GM21367 (cell line): Measurements from ENCODE around the gene ABR.
"Not testable (repeated sequence)": the region's sequence is repeated elsewhere in the genome, so short reads cannot be mapped to it uniquely, and the experiment has no call there.

Experiments used
- ATAC-seq: cut with Tn5 transposase; IDR thresholded peaks from one replicate; pipeline ENCODE4 v1.9.1; 2021; ENCODE audit not compliant: unreplicated experiment

ABR gene

DNA sequence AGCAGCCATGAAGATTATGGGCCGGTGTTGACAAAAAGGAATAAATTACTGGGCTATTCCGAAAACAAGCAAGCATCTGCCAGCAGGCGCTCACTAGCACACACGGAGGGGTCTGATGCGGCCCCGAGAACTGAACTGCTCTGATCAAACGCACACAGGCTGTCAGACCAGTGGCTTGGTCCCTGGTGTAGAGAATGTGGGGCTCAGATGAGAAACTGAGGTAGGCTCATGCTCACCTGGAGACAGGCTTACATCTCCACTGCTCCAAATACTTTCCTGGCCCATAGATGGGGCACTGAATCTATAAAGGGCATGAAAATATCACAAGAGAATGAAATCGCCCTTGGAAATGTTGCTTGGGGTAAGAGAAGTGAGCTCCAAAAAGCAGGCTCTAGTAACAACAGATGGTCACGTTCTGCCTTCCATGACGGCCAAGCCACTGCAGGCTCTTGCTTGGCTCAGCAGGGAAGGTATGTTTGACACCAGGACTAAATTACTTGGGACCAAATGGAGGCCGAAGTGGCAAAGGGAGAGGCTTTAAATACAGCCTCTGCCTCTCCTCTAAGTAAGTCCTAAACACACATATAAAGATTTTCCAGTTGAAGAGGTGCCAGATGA, 5.4 kb downstream of the ABR start:
- ATAC-seq: no peak

DNA sequence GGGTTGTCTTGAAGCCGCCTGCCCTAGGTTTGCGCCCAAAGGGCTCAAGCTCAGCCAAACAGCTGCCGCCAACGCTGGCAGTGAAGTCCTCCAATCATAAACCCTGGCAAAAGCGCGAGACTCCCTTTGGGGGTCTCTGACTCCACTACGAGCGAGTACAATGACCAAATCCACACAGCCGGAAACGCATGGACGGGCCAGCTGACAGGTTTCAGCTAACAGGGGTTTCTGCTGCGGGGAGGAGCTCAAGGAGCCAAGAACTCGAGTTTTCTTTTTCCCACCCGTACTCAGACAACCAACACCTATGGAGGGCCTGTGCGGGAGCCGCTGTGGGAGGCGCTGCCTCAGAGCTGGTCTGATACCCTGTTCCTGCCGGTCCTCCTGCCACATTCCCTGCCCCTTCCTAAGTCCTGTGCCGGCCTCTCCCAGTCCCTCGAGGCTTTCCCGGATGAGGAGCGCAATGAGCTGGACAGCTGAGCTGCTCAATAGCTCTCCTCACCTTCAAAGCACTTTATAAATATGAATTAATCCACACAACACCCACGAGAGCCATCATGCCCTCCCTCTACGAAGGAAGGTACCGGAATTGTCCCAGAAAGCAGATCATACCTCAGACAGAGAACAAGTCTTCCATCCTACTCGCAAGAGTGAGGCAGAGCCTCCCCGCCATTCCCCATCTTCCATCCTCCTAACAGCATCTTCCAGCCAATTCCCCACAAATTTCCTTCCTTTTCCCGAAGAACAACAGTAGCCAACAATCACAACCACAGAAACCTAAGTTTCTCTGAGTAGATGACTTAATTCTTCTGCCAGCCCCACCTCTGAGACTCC, 6.1 kb downstream of the ABR start:
- ATAC-seq: no peak

DNA sequence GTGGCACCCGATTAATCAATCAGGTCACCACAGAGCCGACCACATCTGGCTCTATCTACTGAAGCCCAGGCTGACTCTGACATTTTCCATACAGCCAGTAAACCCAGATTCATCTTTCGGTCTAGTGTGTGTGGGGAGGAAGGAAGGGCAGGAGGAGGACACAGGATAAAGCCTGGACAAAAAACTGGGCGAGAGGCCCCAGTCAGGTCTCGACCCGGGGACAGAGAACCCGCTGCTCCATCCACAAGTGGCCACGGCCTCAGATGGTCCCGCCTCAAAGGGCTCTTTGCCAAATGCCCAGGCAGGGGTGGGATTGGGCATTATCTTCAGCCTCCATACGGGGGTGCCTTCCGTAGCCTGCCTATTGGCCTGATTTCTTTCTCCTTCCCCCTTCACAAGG, 7.8 kb downstream of the ABR start:
- no peak for ATAC-seq

DNA sequence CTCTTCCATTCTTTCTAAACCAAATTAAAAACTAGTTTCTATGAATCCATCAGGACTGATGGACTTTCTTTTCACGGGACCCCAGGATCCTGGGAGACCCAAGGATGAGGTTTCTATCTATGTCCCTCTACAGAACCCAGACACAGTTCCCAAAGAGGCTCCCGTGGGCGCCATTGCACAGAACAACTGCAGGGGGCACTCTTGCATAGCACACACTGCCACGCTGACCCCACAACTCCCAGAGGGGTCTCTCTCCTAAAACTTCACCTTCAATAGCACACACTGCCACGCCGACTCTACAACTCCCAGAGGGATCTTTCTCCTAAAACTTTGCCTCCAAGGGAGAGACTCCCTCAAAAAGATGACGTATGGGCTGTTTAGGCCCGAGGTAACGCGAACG, 9.0 kb downstream of the ABR start:
- ATAC-seq: no peak

DNA sequence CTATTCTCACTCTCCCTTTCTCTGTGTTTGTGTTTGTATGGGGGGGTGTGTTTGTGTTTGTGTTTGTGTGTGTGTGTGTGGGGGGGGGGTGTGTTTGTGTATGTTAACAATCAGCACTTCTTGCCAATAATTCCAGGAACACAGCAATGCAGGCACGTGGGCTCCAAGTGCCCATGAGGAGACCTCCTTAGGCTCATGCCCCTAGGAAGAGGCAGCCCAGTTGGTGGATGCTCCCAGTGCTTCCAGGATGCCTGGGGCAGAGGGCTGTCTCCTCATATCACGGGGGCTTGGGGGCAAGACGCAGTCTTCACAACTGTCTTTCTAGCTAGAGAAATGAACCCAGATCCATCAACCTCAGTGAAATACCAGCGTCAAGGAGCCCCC, 9.9 kb downstream of the ABR start:
- ATAC-seq: no peak

DNA sequence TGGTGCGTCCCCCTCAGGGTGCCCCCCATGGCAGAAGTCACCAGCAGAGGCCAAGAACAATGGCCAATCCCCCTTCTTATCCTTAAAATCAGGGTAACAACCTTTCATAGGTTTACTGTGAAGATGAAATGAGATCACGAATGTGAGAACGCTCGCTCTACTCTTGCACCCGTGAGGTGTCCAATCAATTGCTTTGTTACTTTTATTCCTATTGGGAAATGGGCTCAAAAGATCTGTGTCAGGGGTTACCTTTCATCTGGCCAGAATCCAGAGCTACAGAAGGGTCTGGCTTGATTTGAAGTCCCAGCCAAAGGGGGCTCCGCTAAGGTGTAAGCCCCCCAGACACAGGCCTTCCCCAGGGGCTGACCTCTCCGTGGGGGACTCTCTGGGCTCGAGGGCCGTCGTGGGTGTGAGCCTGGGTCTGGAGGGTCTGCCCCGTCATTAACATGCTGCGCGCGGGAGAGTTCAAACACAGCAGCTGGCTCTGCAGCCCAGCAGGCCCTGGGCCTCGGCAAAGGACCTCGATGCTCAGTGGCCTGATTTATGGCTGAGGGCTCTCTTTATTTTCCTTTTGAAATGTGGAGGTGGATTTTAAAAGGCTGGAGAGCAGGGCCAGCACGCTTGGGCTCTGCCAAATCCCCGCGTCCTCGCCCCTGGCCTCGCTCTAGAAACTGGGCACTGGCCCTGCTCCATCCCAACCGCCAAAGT, 10.4 kb downstream of the ABR start:
- no peak for ATAC-seq

DNA sequence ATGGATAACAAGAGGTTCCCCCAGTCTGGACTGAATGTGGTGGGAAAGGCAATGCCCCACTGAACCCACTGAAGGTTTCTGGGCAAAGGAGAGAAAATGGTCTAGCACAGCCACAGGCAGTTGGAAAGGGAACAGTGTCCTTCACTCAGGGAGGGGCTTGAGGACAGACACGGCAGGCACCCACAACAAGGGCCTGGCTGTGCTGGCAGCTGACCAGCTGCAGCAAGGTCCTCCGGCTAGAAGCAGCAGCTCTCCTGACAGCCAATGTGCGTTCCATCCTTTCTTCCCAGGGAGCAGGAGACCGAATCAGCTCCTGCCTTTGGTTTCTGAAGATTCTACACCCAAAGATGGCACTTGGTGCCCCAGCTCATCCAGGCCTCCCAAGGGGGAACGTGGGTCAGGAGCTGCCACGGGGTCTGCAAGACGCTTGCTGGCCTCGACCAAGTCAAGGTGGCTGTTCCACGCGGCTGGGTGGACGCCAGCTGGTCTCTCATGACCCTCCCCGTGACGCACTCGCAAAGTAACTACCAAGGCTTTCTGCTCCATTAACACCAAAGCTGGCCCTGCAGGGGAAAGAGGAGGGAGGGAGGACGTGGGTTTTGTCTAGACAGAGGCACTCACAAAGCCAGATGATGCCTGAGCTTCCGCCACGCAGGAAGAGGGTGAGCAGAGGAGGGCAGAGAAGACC, 11.1 kb downstream of the ABR start:
- ATAC-seq: no peak

DNA sequence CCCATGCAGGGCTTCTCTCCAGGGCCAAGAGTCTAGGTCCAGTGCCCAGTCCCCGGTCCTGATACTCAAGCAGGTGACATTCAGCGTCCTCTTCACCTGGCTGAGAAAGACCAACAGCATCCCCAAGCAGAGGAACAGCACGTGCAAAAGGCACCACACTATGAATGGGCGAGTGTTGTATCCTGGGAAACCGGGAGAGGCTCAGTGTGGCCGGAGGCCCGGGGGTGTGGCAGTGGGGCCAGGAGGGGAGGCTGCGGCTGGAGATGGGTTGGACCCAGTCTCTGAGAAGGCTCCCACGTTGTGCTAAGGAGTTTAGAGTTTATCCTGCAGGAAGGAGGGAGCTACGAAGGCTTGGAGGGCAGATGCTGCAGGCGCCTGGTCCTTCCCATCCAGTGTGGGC, 13.5 kb downstream of the ABR start:
- ATAC-seq: no peak

DNA sequence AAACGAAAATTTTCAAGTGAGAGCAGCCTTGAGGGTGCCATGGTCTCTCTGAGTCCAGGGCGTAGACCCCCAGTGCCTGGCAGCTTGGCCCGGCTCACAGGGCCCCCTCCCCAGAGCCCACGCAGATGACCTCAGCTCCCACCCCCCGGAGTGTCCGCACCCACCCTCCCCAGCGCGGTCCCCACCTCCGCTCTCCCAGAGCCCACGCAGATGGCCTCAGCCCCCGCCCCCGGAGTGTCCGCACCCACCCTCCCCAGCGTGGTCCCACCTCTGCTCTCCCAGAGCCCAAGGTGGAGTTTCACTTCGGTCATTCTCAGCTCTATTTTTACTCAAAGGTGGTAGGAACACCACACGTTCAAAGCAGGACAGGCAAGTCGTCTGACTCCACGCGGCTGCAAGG, 13.9 kb downstream of the ABR start:
- no peak for ATAC-seq

DNA sequence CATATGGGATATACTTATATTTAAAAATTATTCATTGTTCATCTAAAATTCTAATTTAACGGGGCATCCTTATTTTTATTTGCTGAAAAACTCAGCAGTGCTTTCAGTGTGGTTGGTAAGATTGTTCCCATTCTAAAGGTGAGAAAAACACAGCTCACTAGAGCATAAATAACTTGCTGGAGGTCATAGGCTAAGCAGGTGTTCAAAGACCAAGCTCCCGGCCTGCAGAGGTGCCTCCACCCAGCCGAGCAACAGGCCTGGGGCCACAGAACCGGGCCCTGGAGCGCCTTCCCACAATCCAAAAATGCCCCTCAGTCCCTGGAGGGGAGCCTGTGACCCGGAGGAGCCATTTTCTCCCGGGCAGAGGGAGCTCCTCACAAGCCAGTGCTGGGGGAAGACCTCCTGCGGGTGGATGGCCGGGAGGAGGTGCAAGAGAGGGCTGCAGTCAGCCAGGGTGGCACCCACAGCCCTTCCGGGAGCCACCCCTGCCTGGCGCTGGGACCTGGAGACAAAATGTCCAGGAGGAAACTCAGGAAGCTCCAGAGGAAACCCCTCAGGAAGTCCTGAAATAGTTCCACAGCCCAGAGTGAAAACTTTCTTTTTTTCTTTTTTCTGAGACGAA, 14.7 kb downstream of the ABR start:
- ATAC-seq: no peak

DNA sequence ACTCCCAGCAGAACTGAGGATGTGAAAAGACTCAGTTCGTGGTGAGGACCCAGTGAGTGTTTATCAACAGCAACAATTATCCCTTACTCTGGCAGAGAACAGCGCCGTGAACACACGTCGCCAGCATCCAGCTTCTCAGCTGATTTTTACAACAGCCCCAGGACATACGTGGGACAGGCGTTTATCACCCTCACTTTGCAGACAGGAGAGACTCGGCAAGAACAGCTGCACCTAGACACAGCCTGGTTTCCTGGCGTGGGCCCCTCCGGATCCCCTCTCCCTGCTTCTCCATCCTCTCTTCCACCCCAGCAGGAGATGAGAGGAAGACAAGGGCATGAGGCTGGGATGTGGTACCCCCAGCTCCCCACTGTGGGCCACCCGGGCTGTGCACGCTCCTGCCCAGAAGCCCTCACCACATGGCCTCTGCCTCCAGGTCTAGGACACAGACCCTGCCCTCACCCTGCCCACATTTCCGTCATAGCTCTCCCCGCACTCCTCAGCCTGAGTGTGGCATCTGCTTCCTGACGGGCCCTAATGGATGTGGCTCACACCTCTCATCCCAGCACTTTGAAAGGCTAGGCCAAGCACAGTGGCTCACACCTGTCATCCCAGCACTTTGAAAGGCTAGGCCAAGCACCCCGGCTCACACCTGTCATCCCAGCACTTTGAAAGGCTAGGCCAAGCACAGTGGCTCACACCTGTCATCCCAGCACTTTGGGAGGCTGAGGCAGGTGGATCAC, 17.5 kb downstream of the ABR start:
- no peak for ATAC-seq

DNA sequence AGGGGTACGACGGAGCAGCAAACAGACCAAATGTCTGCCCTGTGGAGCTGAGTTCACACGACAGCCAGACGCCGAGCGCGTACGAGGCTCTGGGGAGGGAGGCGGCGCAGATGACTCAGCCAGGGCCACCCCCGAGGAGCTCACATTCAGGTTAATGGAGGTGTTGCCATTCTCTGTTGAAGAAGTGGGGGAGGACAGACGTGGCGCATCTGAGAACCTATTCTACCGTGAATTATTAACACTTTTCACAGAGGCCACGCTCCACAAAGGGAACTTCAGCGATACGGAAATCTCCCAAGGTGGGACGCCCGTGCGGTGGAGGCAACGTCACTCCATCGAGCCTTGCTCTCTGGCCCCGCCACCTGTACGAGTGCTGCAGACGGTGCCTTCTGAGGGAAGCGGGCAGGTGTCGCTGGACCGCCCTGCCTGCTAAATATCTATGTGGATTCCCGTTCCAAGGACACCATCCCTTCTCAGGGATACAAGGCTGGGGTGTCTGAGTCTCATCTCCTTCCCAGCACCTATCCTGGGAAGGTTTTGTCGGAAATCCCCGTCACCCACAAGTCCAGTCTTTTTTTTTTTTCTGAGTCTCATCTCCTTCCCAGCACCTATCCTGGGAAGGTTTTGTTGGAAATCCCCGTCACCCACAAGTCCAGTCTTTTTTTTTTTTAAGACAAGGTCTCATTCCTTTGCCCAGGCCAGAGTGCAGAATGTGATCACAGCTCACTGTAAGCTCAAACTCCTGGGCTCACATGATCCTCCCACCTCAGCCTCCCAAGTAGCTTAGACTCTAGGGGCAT, 19.0 kb downstream of the ABR start:
- no peak for ATAC-seq

DNA sequence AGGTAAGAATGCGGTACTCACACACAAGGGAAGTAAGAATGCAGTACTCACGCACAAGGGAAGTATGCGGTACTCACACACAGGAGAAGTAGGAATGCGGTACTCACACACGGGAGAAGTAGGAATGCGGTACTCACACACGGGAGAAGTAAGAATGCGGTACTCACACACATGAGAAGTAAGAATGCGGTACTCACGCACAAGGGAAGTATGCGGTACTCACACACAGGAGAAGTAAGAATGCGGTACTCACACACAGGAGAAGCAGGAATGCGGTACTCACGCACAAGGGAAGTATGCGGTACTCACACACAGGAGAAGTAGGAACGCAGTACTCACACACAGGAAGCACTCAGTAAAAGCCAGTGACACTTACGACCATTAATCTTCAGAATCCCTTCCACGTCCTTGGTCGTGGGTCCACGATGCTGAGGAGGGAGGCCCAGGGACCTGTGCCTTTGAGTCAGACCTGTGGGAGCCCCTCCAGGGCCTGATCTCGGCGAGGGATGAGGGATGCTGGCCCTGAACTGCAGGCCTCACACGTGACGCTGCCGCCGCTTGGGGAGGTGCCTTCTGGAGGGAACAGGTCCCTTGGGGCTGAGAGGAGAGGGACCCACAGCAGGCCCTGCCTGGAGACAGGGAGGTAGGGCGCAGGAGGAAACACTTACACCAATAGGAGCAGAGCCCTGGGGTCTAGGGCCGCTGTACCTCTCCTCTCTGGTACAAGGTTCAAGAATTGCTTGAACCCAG, 20.2 kb downstream of the ABR start:
- ATAC-seq: no peak

DNA sequence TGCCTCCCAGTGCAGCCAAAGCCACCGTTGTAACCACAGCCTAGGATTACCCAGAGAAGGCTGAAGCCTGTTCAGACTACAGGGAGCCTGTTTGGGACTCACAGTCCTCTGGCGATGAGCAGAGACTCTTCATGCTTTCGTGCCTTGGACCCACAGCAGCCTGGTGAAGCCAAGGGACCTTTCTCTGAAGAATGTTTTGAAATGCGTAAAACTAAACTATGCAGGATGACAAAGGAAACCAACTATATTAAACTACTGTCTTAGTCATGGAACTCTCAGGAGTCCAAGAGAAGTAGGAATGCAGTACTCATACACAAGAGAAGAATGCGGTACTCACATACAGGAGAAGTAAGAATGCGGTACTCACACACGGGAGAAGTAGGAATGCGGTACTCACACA, 20.9 kb downstream of the ABR start:
- no peak for ATAC-seq

DNA sequence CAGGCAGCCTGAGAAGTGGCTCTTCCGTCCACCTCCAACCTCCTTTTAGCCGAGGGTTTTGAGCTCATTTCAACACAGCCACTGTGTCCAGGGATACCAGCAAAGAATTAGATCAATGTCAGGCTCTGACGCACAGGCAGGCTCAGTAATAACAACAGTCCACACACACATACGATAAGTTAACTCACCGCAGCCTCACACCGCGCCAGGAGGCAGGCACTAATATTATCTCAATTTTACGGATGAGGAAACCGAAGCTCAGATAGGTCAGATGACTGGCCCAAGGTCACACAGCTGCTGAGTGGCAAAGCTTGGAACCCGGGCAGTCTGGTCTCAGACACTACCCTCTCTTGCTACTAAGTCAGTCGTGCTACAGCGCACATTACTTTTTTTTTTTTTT, 22.9 kb downstream of the ABR start:
- ATAC-seq: no peak

DNA sequence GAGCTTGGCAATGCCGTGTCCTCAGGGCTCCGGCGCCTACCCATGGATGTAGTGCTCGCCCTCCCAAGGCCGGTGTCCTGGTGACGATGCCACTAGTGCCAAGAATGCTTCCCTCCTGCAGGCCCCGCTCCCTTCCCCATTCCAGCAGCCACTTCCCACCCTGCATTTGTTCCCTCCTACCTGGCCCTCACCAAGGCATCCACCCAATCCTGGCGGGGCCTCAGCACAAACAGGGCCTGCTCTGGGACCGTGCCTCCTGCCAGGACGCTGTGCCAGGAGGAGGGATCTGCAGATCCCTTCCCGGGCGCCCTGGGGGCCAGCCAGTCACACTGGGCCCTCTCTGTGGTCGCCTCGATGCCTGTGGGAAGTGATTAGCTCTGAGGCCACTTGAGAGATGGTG, 25.1 kb downstream of the ABR start:
- no peak for ATAC-seq

DNA sequence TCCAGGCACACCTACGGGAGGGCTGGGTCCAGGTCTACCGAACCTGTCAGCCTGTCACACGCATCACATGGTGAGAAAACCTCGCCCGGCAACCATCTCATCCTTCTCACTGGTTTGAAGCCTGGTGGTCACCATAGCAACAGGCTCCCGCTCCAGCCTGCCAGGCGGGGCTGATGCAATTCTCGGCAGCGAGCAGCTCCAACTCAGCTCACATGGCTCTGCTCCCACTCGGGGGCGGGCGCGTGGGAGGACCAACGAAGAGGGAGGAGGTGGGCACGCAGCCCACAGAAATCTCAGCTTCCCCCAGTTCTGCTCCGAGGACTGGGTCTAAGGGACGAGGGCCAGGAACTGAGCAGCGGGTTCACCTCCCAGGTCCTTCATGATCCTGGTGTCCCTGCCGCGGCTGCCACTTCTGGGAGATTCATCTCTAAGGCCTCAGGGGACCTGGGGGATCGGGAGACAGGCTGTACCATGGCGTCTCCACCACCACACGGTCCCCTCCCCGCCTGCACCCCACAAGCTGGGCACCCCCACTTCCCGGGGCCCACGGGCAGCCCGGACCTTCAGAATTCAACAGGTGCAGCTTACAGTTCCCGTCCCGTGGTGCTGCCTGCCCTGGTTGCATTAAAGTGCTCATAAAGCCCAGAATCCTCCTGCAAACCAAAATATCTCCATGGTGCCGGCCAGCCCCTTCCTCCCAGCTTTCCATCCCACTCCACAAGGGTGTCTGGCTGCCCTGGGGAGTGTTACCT, 25.8 kb downstream of the ABR start:
- no peak for ATAC-seq

DNA sequence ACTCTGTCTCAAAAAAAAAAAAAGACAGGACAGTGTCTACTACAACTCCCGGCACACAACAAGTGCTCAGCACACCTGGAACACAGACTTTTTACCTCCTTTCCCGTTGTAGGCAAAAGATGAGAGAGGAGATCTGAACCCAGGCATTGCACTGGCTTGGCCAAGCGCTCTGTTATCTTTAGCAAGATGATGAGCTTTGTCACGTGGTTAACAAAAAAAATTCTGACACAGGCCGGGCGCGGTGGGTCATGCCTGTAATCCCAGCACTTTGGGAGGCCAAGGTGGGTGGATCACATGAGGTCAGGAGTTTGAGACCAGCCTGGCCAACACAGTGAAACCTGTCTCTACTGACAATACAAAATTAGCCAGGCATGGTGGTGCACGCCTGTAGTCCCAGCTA, 27.2 kb downstream of the ABR start:
- not testable (repeated sequence) for ATAC-seq
